ENCODE results near the gene TRAF1. TPM values are rescaled to one million over a fixed set of nuclear protein-coding genes. Genes with fewer than 3 reads are reported as not detected.

The TRAF1 gene
- total and polyA plus RNA-seq, 10 of the 15 experiments (the other 5 are each of a cell fraction or from before 2014, with no cell fraction given): 13.8 to 163 (median 128) TPM

DNA sequence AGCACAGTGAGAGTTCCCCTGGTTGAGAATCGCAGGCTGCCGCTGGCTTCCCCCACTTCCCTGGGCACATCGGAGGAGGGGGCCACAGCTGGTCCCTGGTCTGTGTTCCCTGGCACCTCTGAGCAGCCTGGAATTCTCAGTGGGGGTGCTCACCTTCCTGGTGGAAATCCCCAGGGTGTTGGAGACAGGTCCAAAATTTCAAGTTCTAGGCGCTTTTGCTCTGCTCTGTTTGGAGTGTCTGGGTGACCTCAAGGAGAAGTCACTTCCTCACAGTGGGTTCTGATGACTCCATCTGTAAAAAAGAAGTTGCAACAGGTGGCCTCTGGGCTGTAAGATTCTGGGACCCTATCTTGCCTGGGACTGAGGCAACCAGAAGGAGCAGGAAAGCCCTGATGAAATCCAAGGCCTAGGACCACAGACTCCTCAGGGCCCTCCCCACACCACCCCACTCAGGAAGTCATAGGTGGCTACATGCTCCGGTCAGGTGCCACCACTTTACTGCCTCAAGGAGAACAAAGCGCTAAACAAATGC lies at the start of gene TRAF1 (continued):
- TF ChIP-seq, protein P1, sequence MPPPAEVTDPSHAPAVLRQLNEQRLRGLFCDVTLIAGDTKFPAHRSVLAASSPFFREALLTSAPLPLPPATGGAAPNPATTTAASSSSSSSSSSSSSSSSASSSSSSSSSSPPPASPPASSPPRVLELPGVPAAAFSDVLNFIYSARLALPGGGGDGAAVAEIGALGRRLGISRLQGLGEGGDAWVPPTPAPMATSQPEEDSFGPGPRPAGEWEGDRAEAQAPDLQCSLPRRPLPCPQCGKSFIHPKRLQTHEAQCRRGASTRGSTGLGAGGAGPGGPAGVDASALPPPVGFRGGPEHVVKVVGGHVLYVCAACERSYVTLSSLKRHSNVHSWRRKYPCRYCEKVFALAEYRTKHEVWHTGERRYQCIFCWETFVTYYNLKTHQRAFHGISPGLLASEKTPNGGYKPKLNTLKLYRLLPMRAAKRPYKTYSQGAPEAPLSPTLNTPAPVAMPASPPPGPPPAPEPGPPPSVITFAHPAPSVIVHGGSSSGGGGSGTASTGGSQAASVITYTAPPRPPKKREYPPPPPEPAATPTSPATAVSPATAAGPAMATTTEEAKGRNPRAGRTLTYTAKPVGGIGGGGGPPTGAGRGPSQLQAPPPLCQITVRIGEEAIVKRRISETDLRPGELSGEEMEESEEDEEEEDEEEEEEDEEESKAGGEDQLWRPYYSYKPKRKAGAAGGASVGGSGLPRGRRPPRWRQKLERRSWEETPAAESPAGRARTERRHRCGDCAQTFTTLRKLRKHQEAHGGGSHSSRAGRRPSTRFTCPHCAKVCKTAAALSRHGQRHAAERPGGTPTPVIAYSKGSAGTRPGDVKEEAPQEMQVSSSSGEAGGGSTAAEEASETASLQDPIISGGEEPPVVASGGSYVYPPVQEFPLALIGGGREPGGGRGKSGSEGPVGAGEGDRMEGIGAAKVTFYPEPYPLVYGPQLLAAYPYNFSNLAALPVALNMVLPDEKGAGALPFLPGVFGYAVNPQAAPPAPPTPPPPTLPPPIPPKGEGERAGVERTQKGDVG (CRISPR knock-in tag; IDR thresholded peaks at IDR 0.05): no peak
- peak; percentile 80 for TF ChIP-seq IKZF2 (IDR thresholded peaks at IDR 0.05)
- peak; percentile 23 for TF ChIP-seq GATAD2B (conservative IDR thresholded peaks at IDR 0.05; ENCODE audit: low read depth)
- peak; percentile 27; the same call in 1 of the 2 replicates for TF ChIP-seq SMARCA5 (IDR thresholded peaks at IDR 0.05)
- TF ChIP-seq, protein P2, sequence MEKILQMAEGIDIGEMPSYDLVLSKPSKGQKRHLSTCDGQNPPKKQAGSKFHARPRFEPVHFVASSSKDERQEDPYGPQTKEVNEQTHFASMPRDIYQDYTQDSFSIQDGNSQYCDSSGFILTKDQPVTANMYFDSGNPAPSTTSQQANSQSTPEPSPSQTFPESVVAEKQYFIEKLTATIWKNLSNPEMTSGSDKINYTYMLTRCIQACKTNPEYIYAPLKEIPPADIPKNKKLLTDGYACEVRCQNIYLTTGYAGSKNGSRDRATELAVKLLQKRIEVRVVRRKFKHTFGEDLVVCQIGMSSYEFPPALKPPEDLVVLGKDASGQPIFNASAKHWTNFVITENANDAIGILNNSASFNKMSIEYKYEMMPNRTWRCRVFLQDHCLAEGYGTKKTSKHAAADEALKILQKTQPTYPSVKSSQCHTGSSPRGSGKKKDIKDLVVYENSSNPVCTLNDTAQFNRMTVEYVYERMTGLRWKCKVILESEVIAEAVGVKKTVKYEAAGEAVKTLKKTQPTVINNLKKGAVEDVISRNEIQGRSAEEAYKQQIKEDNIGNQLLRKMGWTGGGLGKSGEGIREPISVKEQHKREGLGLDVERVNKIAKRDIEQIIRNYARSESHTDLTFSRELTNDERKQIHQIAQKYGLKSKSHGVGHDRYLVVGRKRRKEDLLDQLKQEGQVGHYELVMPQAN (conservative IDR thresholded peaks at IDR 0.05): 0 out of 2 replicates have a peak, but pooled peaks have one; percentile 10
- TF ChIP-seq, protein P3, sequence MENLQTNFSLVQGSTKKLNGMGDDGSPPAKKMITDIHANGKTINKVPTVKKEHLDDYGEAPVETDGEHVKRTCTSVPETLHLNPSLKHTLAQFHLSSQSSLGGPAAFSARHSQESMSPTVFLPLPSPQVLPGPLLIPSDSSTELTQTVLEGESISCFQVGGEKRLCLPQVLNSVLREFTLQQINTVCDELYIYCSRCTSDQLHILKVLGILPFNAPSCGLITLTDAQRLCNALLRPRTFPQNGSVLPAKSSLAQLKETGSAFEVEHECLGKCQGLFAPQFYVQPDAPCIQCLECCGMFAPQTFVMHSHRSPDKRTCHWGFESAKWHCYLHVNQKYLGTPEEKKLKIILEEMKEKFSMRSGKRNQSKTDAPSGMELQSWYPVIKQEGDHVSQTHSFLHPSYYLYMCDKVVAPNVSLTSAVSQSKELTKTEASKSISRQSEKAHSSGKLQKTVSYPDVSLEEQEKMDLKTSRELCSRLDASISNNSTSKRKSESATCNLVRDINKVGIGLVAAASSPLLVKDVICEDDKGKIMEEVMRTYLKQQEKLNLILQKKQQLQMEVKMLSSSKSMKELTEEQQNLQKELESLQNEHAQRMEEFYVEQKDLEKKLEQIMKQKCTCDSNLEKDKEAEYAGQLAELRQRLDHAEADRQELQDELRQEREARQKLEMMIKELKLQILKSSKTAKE (IDR thresholded peaks at IDR 0.05; ENCODE audit: low read depth, poor library complexity, severe bottlenecking): peak; percentile 11
- peak; percentile 60; the same call in 1 of the 2 replicates for TF ChIP-seq TCF3 (IDR thresholded peaks at IDR 0.05; ENCODE audit: borderline replicate concordance, insufficient read depth, low read depth, low read length)
- TF ChIP-seq EED (IDR thresholded peaks at IDR 0.05; ENCODE audit: low read depth): peak; percentile 67; the same call in 1 of the 2 replicates
- TF ChIP-seq STAT3 (IDR thresholded peaks at IDR 0.05; ENCODE audit: low read depth, low read length): no peak
- TF ChIP-seq MEF2B (IDR thresholded peaks at IDR 0.05; ENCODE audit: partially characterized antibody, poor library complexity, severe bottlenecking): peak; percentile 48
- TF ChIP-seq, protein P4, sequence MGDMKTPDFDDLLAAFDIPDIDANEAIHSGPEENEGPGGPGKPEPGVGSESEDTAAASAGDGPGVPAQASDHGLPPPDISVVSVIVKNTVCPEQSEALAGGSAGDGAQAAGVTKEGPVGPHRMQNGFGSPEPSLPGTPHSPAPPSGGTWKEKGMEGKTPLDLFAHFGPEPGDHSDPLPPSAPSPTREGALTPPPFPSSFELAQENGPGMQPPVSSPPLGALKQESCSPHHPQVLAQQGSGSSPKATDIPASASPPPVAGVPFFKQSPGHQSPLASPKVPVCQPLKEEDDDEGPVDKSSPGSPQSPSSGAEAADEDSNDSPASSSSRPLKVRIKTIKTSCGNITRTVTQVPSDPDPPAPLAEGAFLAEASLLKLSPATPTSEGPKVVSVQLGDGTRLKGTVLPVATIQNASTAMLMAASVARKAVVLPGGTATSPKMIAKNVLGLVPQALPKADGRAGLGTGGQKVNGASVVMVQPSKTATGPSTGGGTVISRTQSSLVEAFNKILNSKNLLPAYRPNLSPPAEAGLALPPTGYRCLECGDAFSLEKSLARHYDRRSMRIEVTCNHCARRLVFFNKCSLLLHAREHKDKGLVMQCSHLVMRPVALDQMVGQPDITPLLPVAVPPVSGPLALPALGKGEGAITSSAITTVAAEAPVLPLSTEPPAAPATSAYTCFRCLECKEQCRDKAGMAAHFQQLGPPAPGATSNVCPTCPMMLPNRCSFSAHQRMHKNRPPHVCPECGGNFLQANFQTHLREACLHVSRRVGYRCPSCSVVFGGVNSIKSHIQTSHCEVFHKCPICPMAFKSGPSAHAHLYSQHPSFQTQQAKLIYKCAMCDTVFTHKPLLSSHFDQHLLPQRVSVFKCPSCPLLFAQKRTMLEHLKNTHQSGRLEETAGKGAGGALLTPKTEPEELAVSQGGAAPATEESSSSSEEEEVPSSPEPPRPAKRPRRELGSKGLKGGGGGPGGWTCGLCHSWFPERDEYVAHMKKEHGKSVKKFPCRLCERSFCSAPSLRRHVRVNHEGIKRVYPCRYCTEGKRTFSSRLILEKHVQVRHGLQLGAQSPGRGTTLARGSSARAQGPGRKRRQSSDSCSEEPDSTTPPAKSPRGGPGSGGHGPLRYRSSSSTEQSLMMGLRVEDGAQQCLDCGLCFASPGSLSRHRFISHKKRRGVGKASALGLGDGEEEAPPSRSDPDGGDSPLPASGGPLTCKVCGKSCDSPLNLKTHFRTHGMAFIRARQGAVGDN (IDR thresholded peaks at IDR 0.05): peak; percentile 39; the same call in 1 of the 2 replicates
- no peak for TF ChIP-seq PML (IDR thresholded peaks at IDR 0.05; ENCODE audit: low read length)
- TF ChIP-seq, protein P5, sequence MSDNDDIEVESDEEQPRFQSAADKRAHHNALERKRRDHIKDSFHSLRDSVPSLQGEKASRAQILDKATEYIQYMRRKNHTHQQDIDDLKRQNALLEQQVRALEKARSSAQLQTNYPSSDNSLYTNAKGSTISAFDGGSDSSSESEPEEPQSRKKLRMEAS (IDR thresholded peaks at IDR 0.05; ENCODE audit: low read depth, low read length): 0 out of 2 replicates have a peak, but pooled peaks have one; percentile 9
- TF ChIP-seq BHLHE40 (IDR thresholded peaks at IDR 0.05; ENCODE audit: borderline replicate concordance in 1 of 2, low read depth in 2 of 2, low read length in 1 of 2): peak; percentile 60 to 65; a peak in 3 of 4 replicates
- 0 out of 2 replicates have a peak, but pooled peaks have one; percentile 1 for TF ChIP-seq CHD2 (IDR thresholded peaks at IDR 0.05; ENCODE audit: borderline replicate concordance, low read depth, low read length)
- peak; percentile 93 for TF ChIP-seq SPI1 (IDR thresholded peaks at IDR 0.05; ENCODE audit: borderline replicate concordance, insufficient read depth, low read depth, low read length)
- no peak for TF ChIP-seq RBBP5 (conservative IDR thresholded peaks at IDR 0.05)
- peak; percentile 50; the same call in 1 of the 2 replicates for TF ChIP-seq POLR2A (IDR thresholded peaks at IDR 0.05; ENCODE audit: low read depth, low read length)
